ENCODE measurements around the gene TRAM2.
A peak's percentile ranks its signal among the peaks of the same experiment; 100 is the strongest.

Gene TRAM2

DNA sequence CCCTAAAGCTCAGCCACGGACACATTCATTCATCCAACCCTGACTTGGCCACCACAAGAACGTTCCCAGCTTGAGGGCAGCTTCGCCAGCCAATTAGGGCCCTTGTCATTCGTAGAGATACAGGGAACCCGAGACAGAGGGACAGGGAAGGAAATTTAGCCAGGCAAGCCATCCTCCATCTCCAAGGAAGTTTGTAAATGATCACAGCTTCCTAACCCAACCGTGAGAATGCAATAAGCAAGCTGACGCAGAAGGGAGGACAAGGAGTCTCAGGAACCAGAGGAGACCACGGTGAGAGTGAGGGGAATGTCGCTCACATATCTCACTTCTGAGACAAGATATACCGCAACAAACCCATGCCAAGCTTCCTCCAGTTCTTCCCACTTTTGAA is 1.4 kb downstream of the TRAM2 start:
- Histone ChIP-seq H3F3A (ENCODE audit: insufficient read depth, low read length) (0 out of 2 replicates have a peak, but pooled peaks cover 5% of the 10 kb centered on the region), H3K4me3 (ENCODE audit: low read depth, low read length, poor library complexity, severe bottlenecking) (peak overlapping the region; percentile 77), H3K9me3 (ENCODE audit: low read length) (no peaks in the 10 kb centered on the region), H3K27ac (ENCODE audit: low read depth, low read length, poor library complexity, severe bottlenecking) (peak overlapping the region; percentile 73), H3K9me2 (ENCODE audit: low read depth, low read length) (no peaks in the 10 kb centered on the region), H3K36me3 (ENCODE audit: insufficient read depth, low read length) (peaks cover 18% of the 10 kb centered on the region; the same call in 1 of the 2 replicates), H3K79me2 (ENCODE audit: insufficient read depth, low read length) (peaks cover 55% of the 10 kb centered on the region), H3K9ac (ENCODE audit: low read length) (peak overlapping the region; percentile 75), H2AFZ (ENCODE audit: low read length) (no peak overlapping the region), H3K4me1 (ENCODE audit: insufficient read depth, low read length, severe bottlenecking) (peaks cover 60% of the 10 kb centered on the region), H3K4me2 (ENCODE audit: low read length) (peak overlapping the region; percentile 98), H3K27me3 (ENCODE audit: insufficient read depth, low read length) (no peaks in the 10 kb centered on the region), H4K20me1 (ENCODE audit: insufficient read depth, low read length) (no peaks in the 10 kb centered on the region)
- TF ChIP-seq EZH2 (IDR thresholded peaks at IDR 0.05; ENCODE audit: borderline replicate concordance, low read length), result no peak

- Histone ChIP-seq H3K9ac (ENCODE audit: low read length) (peak overlapping the region; percentile 75), H3K79me2 (ENCODE audit: insufficient read depth, low read length) (peaks cover 60% of the 10 kb centered on the region), H3K27me3 (ENCODE audit: insufficient read depth, low read length) (no peaks in the 10 kb centered on the region), H3K36me3 (ENCODE audit: insufficient read depth, low read length) (peaks cover 18% of the 10 kb centered on the region; the same call in 1 of the 2 replicates), H3F3A (ENCODE audit: insufficient read depth, low read length) (0 out of 2 replicates have a peak, but pooled peaks cover 5% of the 10 kb centered on the region), H3K4me1 (ENCODE audit: insufficient read depth, low read length, severe bottlenecking) (peaks cover 66% of the 10 kb centered on the region), H3K9me2 (ENCODE audit: low read depth, low read length) (no peaks in the 10 kb centered on the region), H3K9me3 (ENCODE audit: low read length) (no peaks in the 10 kb centered on the region), H2AFZ (ENCODE audit: low read length) (no peak overlapping the region), H3K4me3 (ENCODE audit: low read depth, low read length, poor library complexity, severe bottlenecking) (peak overlapping the region; percentile 77), H4K20me1 (ENCODE audit: insufficient read depth, low read length) (no peaks in the 10 kb centered on the region), H3K27ac (ENCODE audit: low read depth, low read length, poor library complexity, severe bottlenecking) (peak overlapping the region; percentile 73), H3K4me2 (ENCODE audit: low read length) (peak overlapping the region; percentile 98)
- no peak for TF ChIP-seq EZH2 (IDR thresholded peaks at IDR 0.05; ENCODE audit: borderline replicate concordance, low read length)
- TF ChIP-seq, protein P1, sequence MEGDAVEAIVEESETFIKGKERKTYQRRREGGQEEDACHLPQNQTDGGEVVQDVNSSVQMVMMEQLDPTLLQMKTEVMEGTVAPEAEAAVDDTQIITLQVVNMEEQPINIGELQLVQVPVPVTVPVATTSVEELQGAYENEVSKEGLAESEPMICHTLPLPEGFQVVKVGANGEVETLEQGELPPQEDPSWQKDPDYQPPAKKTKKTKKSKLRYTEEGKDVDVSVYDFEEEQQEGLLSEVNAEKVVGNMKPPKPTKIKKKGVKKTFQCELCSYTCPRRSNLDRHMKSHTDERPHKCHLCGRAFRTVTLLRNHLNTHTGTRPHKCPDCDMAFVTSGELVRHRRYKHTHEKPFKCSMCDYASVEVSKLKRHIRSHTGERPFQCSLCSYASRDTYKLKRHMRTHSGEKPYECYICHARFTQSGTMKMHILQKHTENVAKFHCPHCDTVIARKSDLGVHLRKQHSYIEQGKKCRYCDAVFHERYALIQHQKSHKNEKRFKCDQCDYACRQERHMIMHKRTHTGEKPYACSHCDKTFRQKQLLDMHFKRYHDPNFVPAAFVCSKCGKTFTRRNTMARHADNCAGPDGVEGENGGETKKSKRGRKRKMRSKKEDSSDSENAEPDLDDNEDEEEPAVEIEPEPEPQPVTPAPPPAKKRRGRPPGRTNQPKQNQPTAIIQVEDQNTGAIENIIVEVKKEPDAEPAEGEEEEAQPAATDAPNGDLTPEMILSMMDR (IDR thresholded peaks at IDR 0.05; ENCODE audit: low read length), result peak; percentile 23; the same call in 1 of the 2 replicates
These were observed 2.0 kb downstream of the TRAM2 start for GRCh38 chr6:52574709-52575501.

DNA sequence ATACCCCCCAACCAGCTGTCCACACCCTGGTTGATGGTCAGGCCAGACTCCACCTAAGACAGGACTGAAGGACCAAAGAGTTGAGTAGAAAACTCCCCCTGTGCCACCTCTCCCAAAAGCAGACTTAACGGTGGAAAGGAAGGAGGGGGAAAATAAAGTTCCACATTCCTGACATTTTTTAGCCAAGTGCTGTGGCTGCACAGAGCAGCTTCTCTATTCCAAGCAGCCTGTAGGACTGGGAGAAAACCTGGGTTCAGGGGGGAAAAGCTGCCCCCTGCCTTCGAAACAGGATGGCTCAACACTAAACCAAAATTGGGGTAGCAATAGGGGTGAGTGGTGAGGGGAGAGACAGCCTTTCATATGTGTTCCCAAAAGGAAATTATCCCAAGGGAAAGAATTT is 3.6 kb downstream of the TRAM2 start:
- peak overlapping the region; percentile 98 for H3K4me2 ChIP-seq (ENCODE audit: low read length)
- H3K4me3 ChIP-seq (ENCODE audit: low read depth, low read length, poor library complexity, severe bottlenecking), result peak overlapping the region; percentile 77
- H3F3A ChIP-seq (ENCODE audit: insufficient read depth, low read length), result 0 out of 2 replicates have a peak, but pooled peaks cover 5% of the 10 kb centered on the region

More for the DNA sequence above, 3.6 kb downstream of the TRAM2 start:
- Histone ChIP-seq H3K4me1 (ENCODE audit: insufficient read depth, low read length, severe bottlenecking) (peaks cover 82% of the 10 kb centered on the region), H2AFZ (ENCODE audit: low read length) (no peak overlapping the region), H4K20me1 (ENCODE audit: insufficient read depth, low read length) (no peaks in the 10 kb centered on the region), H3K27ac (ENCODE audit: low read depth, low read length, poor library complexity, severe bottlenecking) (peak overlapping the region; percentile 31), H3K9me3 (ENCODE audit: low read length) (no peaks in the 10 kb centered on the region), H3K79me2 (ENCODE audit: insufficient read depth, low read length) (peaks cover 77% of the 10 kb centered on the region), H3K27me3 (ENCODE audit: insufficient read depth, low read length) (no peaks in the 10 kb centered on the region), H3K9ac (ENCODE audit: low read length) (no peak overlapping the region; the same call in 1 of the 2 replicates), H3K9me2 (ENCODE audit: low read depth, low read length) (no peaks in the 10 kb centered on the region), H3K36me3 (ENCODE audit: insufficient read depth, low read length) (peaks cover 25% of the 10 kb centered on the region; the same call in 1 of the 2 replicates)
- TF ChIP-seq EZH2 (IDR thresholded peaks at IDR 0.05; ENCODE audit: borderline replicate concordance, low read length), result no peak
- TF ChIP-seq, protein P1 (IDR thresholded peaks at IDR 0.05; ENCODE audit: low read length), result no peak

Measured in OCI-LY1 (cell line).